Measurements from ENCODE around the gene AUTS2.

The AUTS2 gene

GRCh38 chr7:70758646-70759045 is 1160.4 kb downstream of the AUTS2 start:
- DNase-seq (ENCODE audit: low spot score): no peak

GRCh38 chr7:70759674-70760073 is 1161.4 kb downstream of the AUTS2 start:
- no peak for DNase-seq (ENCODE audit: low spot score)

DNA sequence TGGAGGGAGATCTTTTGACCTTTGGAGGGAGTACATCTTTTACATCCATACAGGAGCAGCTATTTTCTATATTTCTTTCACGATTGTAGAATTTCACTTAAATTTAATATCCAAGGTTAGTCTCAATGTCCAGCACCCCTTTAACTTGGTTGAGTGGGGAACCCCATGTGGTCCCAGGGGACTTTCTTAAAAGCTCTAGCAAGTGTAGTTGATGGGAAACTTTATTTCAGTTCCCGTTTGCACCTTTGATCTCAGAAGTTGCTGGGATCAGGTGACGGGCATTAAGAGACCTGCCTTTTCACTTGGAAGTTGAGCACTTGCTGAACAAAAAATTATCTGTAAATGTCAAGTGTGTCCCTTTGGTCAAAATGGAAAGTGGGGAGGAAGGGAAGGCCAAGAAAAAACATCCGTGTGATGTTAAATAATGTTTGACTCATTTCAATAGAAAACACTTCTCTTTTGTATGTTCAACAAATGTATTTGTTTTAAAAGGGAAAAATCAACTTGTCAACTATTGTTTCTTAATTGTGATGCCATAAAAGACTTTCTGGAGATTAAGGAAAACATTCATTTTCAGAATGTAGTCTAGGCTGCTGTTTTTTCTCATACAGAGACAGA is 1163.5 kb downstream of the AUTS2 start:
- no peak for DNase-seq (ENCODE audit: low spot score)

GRCh38 chr7:70762696-70763095 is 1164.4 kb downstream of the AUTS2 start:
- DNase-seq (ENCODE audit: low spot score): no peak

- DNase-seq (ENCODE audit: low spot score): peak; percentile 74
These were observed 1165.9 kb downstream of the AUTS2 start for GRCh38 chr7:70763961-70764691.

DNA sequence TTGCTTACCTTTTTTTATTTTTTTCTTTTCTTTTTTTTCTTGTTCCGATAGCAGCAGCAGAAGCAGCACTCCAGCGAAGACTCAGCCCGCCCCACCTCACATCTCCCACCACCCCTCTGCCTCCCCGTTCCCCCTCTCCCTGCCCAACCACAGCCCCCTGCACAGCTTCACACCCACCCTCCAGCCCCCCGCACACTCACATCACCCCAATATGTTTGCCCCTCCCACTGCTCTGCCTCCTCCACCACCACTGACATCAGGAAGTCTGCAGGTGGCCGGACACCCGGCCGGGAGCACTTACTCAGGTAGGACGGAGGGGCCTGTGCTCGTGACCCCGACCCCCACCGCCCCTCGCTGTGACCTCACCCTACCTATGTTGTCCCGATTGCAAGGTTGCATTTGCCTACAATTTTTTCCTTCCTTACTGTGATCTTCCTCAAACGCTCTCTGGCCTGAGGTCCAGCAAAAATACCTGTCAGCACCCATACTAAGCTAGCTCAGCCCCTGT is 1166.5 kb downstream of the AUTS2 start:
- no peak for DNase-seq (ENCODE audit: low spot score)

GRCh38 chr7:70765651-70766050 is 1167.4 kb downstream of the AUTS2 start:
- DNase-seq (ENCODE audit: low spot score): no peak

DNA sequence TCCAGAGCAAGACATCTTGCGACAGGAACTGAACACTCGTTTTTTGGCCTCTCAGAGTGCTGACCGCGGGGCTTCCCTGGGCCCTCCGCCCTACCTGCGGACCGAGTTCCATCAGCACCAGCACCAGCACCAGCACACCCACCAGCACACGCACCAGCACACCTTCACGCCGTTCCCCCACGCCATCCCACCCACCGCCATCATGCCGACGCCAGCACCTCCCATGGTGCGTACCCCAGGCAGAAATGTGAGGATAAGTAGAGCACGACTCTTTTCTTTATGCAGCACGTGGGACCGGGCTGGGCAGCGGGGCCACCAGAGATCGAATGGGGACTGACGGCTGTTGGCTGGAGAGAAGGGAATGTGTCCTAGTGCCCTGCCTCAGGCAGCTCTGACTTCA is 1167.8 kb downstream of the AUTS2 start:
- no peak for DNase-seq (ENCODE audit: low spot score)

DNA sequence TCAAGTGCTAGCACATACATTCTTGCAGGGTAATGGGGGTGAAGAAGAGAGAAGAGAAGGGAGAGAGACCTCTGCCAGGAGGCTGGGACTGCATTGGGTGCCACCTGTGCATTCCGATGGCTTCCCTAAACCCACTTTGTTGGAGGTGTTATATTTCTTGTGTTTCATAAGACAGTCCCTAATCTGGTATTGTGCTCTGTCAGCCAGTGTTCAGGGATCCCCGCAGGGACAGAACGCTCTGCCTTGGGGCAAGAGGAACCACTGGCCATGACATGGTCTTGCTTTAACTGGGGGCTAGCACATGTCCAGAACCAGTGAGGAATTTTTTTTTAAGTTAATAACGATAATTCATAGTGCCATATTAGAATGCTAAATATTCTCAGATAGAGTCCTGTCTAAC is 1168.4 kb downstream of the AUTS2 start:
- DNase-seq (ENCODE audit: low spot score): no peak

DNA sequence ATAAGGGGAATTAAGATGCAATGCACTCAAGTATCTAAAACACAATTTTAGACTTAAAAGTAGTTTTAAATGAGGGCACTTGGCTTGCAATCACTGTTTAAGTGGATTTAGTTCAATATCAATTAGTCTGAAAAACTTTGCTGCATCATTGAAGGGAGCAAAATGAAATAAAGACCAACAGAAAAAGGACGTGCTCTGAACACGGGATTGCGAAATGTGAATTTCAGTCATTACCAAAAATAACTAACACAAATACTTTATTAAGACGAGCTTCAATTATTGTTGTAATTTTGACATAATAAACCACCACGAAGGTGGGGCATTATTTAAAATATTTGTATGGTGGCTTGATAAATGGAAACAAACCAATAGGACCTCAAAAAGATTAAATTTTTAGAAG is 1171.9 kb downstream of the AUTS2 start:
- no peak for DNase-seq (ENCODE audit: low spot score)

- DNase-seq (ENCODE audit: low spot score): no peak
These were observed 1173.2 kb downstream of the AUTS2 start for GRCh38 chr7:70771451-70771850.

- DNase-seq (ENCODE audit: low spot score): no peak
These were observed 1174.6 kb downstream of the AUTS2 start for GRCh38 chr7:70772891-70773290.

DNA sequence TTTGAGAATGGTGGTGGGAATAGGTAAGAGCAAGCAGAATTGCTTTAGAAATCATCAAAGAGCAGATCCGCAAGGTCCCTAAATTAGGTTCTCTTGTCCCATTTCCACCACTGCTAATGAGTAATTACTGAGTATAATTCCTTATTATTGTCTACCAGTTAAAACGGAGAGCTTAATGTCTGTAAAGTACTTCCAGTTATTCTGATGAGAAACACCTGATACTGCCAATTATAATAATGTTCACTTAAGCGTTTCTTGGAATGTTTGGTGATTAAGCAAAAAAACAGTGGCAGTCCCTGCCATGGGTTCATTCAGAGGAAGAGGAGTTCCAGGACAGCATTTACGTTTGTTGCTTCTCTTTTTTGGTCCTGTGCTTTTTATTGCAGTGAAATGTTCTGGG is 1175.1 kb downstream of the AUTS2 start:
- no peak for DNase-seq (ENCODE audit: low spot score)

GRCh38 chr7:70774950-70775527 is 1176.8 kb downstream of the AUTS2 start:
- DNase-seq (ENCODE audit: low spot score): no peak

DNA sequence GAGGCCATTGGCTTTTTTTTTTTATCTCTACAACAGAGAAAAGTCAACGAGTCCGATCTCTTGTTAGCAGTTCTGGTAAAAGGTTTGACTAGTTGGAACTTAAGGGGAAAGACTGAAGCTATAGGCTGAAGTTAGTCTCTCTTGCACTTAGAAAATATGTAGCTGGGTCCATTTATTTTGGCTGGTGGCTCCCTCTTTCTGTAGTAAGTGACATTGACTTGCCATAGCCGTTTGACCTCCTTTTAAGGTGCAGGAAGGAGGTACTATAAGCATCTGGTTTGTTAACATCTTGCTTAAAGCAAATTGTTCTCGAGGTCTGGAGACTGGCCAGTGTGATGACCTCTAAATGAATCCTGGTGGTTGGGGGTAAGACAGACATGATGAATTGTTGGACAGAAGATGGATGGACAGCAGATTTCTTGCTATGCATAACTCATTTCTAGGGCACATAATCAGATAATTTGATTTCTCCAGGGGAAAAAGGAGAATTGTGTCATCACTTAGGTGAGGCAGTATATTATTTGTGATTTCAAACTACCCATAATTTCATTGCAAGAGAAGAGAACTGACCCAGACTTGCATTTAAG is 1177.4 kb downstream of the AUTS2 start:
- peak; percentile 21 for DNase-seq (ENCODE audit: low spot score)

DNA sequence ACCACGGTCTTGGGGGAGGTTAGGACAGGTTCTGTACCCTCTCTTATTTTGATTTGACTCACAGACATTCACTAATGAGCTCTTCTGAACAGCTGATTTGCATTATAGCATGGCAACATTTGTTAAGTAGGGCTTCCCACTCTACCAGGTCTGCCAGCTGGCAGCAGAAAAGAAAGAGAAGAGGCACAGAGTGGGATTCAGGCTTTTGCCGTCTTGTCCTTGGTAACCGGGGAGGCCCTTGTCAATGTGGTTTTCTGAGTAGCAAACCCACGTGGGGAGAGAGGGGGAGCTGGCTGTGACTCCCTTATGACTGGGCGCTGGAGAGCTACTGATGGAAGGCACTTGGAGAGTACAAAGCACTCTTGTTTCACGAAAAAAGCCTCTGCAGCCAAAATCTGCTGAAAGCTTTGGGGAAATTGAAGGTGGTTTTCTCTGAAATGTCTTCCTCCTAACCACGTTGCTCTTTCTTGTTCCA is 1178.4 kb downstream of the AUTS2 start:
- DNase-seq (ENCODE audit: low spot score): peak; percentile 46

- DNase-seq (ENCODE audit: low spot score): no peak
These were observed 1179.0 kb downstream of the AUTS2 start for GRCh38 chr7:70777251-70777650.

GRCh38 chr7:70778585-70778984 is 1180.3 kb downstream of the AUTS2 start:
- DNase-seq (ENCODE audit: low spot score): no peak

DNA sequence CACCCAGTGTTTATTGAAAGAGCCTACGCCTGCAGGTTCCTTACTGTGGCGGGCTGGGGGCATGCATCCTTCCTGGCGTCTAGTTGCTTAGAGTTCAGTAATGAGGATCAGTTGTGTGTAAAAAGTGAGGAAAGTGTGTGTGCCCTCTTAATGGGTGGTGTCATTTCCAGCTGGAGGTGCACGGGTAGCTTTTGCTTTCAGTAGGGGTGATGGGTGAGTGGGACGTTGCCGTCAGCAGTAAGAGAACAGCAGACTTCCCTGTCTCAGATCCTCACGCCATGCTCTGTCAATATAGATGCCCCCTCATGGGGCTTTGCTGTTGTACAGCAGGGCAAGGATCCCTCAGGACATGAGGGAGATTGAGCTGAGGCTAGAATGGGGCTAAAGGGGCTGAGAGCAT is 1181.0 kb downstream of the AUTS2 start:
- DNase-seq (ENCODE audit: low spot score): peak; percentile 38

GRCh38 chr7:70781922-70782311 is 1183.6 kb downstream of the AUTS2 start:
- no peak for DNase-seq (ENCODE audit: low spot score)

- no peak for DNase-seq (ENCODE audit: low spot score)
These were observed 1184.5 kb downstream of the AUTS2 start for GRCh38 chr7:70782796-70783195.

DNA sequence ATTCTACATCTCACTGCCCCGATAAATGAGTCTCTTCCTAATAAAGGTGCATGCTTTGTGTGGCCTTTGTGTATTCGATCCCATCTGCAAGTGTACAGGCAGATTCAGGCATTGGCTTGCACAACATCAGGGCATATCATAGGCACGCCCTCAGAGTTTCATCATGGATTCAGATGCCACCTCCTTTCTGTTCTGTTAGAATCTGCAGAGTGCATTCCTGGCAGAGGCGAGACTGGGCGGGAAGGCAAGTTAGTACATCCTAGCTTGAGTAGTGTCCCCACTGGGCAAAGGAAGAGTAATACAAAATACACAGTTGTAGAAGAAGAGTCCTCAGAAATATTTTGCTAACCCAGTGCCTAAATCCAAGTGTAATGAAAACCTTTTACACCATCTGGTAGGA is 1187.2 kb downstream of the AUTS2 start:
- DNase-seq (ENCODE audit: low spot score): no peak

GRCh38 chr7:70786076-70786475 is 1187.8 kb downstream of the AUTS2 start:
- DNase-seq (ENCODE audit: low spot score): no peak
